Mammary epithelial cell (primary cell): ENCODE measurements around the gene BTD.

Experiments used
- EZH2 ChIP-seq: IDR thresholded peaks from 2 replicates; pipeline ENCODE4 v1.6.1; 2012; ENCODE audit warnings: low read length, inconsistent platforms, borderline replicate concordance
- TF ChIP-seq, protein P1 (sequence below), 2 donors: IDR thresholded peaks in 1 of 2; conservative IDR thresholded peaks in 1 of 2; 2 replicates each; pipeline ENCODE4 v1.5.1; 2011 to 2012; ENCODE audit warnings: inconsistent platforms in 2 of 2, low read length in 2 of 2, mild to moderate bottlenecking in 2 of 2, control low read depth in 1 of 2, low read depth in 1 of 2; ENCODE audit not compliant: insufficient read depth in 1 of 2; ENCODE audit errors: extremely low read depth in 1 of 2

DNA sequence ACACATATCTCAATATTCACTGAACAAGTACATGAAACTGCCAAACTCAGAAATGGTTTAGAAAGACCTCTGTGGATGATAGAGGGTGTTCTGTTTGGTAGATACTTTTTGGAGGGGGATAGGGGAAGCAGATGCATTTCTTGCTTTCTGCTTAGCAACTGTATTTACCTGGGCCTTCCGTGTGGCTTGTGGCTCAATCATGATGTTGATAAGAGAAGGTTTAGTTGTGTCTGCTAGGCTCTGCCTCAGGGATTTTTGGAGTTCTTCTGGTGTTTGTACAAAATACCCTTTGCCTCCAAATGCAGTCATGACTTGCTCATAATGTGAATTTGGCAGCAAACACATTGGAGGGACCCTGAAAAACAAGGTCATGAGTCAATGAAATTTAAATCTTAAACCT is 38.4 kb upstream of the BTD start:
- no peak for TF ChIP-seq EZH2
- TF ChIP-seq, protein P1, sequence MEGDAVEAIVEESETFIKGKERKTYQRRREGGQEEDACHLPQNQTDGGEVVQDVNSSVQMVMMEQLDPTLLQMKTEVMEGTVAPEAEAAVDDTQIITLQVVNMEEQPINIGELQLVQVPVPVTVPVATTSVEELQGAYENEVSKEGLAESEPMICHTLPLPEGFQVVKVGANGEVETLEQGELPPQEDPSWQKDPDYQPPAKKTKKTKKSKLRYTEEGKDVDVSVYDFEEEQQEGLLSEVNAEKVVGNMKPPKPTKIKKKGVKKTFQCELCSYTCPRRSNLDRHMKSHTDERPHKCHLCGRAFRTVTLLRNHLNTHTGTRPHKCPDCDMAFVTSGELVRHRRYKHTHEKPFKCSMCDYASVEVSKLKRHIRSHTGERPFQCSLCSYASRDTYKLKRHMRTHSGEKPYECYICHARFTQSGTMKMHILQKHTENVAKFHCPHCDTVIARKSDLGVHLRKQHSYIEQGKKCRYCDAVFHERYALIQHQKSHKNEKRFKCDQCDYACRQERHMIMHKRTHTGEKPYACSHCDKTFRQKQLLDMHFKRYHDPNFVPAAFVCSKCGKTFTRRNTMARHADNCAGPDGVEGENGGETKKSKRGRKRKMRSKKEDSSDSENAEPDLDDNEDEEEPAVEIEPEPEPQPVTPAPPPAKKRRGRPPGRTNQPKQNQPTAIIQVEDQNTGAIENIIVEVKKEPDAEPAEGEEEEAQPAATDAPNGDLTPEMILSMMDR (conservative IDR thresholded peaks at IDR 0.05 in 1 of 2, IDR thresholded peaks at IDR 0.05 in 1 of 2; ENCODE audit: extremely low read depth in 1 of 2, insufficient read depth in 1 of 2, low read depth in 1 of 2, low read length in 2 of 2): no peak
